HepG2 (cell line): Measurements from ENCODE around the gene PRDM7.
"Not testable (repeated sequence)": the region's sequence is repeated elsewhere in the genome, so short reads cannot be mapped to it uniquely, and the experiment has no call there.

Experiments
- GATAD2A ChIP-seq: IDR thresholded peaks from 2 replicates; pipeline ENCODE4 v1.6.1; 2016
- GTF2F1 ChIP-seq: fragments of 150-350 bp; IDR thresholded peaks from 2 replicates; pipeline ENCODE4 v1.6.1; 2014; ENCODE audit warnings: low read length
- RFX3 ChIP-seq: IDR thresholded peaks from 2 replicates; pipeline ENCODE4 v1.6.1; 2016; ENCODE audit warnings: missing biosample characterization, missing genetic modification reagents
- SRF ChIP-seq: IDR thresholded peaks from 2 replicates; pipeline ENCODE4 v1.6.1; 2011; ENCODE audit warnings: mild to moderate bottlenecking, low read depth, low read length, moderate library complexity
- TARDBP ChIP-seq: sonication (generic); formaldehyde crosslinking; IDR thresholded peaks from 2 replicates; pipeline ENCODE4 v1.8.0; 2022; ENCODE audit warnings: mild to moderate bottlenecking, missing genetic modification reagents
- XRCC5 ChIP-seq: fragments of 200-400 bp; formaldehyde crosslinking; optimal IDR thresholded peaks from 2 replicates; pipeline ENCODE3; 2017; ENCODE audit warnings: mild to moderate bottlenecking, low read length
- ZBTB42 ChIP-seq: sonication (generic); formaldehyde crosslinking; IDR thresholded peaks from 2 replicates; pipeline ENCODE4 v1.5.0; 2020; ENCODE audit warnings: mild to moderate bottlenecking, missing genetic modification reagents
- ZC3H4 ChIP-seq: sonication (generic); formaldehyde crosslinking; IDR thresholded peaks from 2 replicates; pipeline ENCODE4 v1.4.0; 2020; ENCODE audit warnings: missing genetic modification reagents, borderline replicate concordance
- TF ChIP-seq, protein P1 (sequence below): sonication (generic); formaldehyde crosslinking; IDR thresholded peaks from 2 replicates; pipeline ENCODE4 v1.5.0; 2020; ENCODE audit warnings: mild to moderate bottlenecking, missing genetic modification reagents, moderate library complexity
- TF ChIP-seq, protein P2 (sequence below): sonication (generic); formaldehyde crosslinking; IDR thresholded peaks from 2 replicates; pipeline ENCODE4 v1.8.0; 2022; ENCODE audit warnings: missing genetic modification reagents, mild to moderate bottlenecking, inconsistent platforms, borderline replicate concordance
- TF ChIP-seq, protein P3 (sequence below): sonication (generic); formaldehyde crosslinking; IDR thresholded peaks from 2 replicates; pipeline ENCODE4 v1.4.0; 2020; ENCODE audit warnings: missing genetic modification reagents

DNA sequence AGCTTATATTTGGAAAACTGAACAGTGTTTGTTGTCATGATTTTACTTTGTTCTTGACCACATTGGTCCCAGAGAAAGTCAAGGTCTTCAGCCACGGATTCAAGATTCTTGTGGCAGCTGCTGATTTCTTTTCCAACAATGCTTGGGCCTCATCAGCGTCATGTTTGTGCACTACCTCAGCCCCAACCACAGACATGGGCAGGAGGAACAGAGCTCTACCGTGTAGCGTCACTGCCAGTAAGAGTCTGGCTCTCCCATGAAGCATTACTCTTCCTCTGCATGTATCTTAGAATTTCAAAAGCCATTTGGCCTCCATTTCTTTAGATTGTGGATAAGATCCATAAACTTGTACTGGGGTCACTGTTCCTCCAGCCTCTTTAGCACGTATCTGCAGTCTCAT lies 23.1 kb upstream of the PRDM7 start:
- TF ChIP-seq, protein P1, sequence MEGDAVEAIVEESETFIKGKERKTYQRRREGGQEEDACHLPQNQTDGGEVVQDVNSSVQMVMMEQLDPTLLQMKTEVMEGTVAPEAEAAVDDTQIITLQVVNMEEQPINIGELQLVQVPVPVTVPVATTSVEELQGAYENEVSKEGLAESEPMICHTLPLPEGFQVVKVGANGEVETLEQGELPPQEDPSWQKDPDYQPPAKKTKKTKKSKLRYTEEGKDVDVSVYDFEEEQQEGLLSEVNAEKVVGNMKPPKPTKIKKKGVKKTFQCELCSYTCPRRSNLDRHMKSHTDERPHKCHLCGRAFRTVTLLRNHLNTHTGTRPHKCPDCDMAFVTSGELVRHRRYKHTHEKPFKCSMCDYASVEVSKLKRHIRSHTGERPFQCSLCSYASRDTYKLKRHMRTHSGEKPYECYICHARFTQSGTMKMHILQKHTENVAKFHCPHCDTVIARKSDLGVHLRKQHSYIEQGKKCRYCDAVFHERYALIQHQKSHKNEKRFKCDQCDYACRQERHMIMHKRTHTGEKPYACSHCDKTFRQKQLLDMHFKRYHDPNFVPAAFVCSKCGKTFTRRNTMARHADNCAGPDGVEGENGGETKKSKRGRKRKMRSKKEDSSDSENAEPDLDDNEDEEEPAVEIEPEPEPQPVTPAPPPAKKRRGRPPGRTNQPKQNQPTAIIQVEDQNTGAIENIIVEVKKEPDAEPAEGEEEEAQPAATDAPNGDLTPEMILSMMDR (CRISPR knock-in tag) = not testable (repeated sequence)
- TF ChIP-seq ZBTB42 (CRISPR knock-in tag); ZC3H4; SRF; RFX3 (CRISPR knock-in tag); TARDBP; GTF2F1; GATAD2A; XRCC5: not testable (repeated sequence)
- TF ChIP-seq, protein P2, sequence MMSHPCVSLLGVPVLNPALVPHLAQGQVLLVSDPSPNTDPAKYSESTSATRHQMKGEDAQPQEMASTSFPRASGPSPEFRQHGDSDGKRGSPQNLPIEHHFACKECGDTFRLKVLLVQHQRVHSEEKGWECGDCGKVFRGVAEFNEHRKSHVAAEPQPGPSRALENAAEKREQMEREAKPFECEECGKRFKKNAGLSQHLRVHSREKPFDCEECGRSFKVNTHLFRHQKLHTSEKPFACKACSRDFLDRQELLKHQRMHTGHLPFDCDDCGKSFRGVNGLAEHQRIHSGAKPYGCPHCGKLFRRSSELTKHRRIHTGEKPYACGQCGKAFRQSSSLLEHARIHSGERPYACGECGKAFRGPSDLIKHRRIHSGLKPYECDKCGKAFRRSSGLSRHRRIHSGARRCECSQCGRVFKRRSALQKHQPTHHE (CRISPR knock-in tag) = not testable (repeated sequence)
- TF ChIP-seq, protein P3, sequence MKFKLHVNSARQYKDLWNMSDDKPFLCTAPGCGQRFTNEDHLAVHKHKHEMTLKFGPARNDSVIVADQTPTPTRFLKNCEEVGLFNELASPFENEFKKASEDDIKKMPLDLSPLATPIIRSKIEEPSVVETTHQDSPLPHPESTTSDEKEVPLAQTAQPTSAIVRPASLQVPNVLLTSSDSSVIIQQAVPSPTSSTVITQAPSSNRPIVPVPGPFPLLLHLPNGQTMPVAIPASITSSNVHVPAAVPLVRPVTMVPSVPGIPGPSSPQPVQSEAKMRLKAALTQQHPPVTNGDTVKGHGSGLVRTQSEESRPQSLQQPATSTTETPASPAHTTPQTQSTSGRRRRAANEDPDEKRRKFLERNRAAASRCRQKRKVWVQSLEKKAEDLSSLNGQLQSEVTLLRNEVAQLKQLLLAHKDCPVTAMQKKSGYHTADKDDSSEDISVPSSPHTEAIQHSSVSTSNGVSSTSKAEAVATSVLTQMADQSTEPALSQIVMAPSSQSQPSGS = not testable (repeated sequence)
